GM10847 (cell line): ENCODE results near the gene CDH8.

Experiments
- POLR2A ChIP-seq: IDR thresholded peaks from 2 replicates; pipeline ENCODE4 v1.6.1; 2011; ENCODE audit not compliant: insufficient read length; ENCODE audit errors: extremely low read depth

Gene CDH8

GRCh38 chr16:61993108-61993507 is 43.1 kb downstream of the CDH8 start:
- no peak for TF ChIP-seq POLR2A

- TF ChIP-seq POLR2A, result no peak
Observed at GRCh38 chr16:61987474-61988012, 48.7 kb downstream of the CDH8 start.

DNA sequence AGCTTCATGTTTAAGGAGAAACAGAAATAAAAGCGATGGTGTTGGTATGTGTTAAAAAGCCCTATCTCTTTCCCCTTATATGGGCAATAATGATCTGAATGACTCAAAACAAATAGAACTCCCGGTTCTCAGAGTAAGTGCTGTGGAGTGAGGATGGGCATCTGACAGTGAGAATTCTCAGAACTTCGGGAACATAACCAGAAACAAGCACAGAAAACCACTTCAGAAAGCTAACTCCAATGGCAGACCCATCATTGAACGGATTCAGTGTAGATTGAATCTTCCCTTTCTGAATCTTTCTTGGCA is 67.2 kb downstream of the CDH8 start:
- TF ChIP-seq POLR2A, result no peak

DNA sequence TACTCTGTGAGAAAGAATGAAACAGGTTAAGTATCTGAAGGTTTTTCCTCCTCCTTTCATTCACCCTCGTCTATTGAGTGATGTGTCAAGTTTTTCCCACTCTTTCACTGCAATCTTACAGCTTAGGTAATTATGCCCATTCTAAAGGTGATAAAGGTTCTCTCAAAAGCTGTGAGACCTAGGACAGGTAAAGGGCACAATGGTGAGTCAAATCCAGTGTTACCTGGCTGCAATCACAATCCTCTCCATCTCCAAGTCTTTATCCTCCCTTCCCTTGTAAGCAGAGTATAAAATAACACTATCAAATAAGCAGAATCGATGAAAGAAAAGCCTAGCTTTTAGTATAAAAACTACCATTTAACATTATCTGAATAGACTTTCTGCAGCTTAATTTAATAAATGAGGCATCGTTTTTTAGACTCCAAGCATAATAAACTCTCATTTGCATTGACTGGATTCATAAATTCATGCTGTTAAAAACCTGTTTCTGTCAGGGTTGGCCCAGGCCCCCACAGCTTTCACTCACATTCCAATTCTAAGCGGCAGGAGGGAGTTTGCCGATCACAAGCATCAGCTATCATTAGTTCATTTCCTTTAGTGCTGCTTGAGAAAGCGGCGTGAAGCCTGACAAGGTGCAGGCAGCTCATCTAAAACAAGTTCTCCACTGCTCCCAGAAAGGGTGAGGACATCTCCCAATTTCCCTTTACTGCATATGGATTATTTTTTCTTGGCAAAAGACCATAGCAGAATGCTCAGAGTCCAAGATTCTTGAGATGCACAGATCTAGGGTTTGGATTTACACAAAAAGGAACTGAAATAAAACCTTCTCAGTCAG is 67.8 kb downstream of the CDH8 start:
- TF ChIP-seq POLR2A, result no peak

GRCh38 chr16:61957075-61957855 is 79.0 kb downstream of the CDH8 start:
- no peak for TF ChIP-seq POLR2A

DNA sequence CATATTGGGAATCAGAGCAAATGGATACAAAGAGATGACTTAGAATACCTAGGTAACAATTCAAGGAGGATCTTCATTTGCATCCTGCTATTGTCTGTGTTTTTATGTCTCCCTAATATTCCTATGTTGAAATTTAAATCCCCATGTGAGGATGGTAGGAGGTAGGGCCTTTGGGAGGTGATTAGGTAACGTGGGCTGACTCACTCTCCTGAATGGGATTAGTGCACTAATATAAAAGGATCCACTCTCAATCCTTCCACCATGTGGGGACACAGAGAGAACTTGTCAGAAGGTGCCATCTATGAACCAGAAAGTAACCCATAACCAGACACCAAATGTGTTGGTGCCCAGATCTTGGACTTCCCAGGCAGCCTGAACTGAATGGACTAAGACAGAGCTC is 83.4 kb downstream of the CDH8 start:
- TF ChIP-seq POLR2A, result no peak

GRCh38 chr16:61948414-61948813 is 87.8 kb downstream of the CDH8 start:
- TF ChIP-seq POLR2A, result no peak

DNA sequence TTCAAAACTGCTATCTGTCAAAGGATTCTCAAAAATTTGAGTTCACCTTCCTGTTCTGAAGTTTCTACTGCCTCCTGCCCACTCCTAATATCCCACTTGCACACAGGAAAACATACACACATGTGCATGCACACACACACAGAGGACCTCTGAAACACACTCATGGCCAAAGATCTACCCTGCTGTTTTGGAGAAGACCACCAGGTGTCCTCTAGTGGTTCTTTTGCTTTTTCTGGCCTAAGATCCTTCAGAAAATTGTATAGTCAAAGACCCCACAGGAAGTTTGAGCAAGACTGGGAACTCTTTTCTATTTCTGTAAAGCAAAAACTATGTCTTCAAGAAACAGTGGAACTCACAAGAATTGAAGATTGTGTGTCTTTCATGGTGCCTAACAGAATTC is 90.2 kb downstream of the CDH8 start:
- no peak for TF ChIP-seq POLR2A

DNA sequence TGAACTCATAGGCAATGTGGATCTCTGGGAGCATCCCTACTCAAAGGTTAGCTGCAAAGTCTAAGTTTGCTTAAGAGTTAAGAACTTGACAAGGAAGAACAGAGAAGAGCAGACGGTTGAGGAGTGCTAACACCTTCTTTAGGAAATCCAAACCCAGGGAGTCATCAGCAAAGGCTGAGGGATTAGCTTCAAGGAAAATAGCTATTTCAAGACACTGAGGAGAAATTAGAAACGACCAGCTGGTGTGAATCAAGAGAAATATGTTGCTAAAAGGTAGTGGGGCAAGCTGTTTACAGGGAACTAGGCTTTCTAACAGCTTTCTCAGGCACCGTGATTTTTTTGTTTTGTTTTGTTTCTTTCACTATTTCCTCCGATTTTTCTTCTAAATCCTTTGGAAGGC is 90.7 kb downstream of the CDH8 start:
- TF ChIP-seq POLR2A, result no peak

DNA sequence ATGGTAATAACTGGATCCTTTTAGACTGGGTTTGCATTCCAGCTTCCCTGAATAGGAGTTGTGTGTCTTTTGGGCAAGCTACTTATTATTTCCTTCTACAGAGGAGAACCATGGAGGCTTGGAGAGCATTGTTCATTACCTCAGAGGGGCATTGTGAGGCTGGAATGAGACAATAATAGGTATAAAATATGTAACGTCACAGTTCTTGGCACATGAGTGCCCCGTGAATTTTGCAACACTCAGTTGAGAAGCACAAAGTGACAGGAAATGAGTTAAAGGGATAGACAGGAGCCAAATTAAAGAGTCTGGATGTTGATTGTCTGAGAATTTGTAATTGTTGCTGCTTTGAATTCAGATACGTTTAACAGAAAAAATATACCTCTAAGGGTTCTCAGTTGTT is 92.2 kb downstream of the CDH8 start:
- TF ChIP-seq POLR2A, result no peak

DNA sequence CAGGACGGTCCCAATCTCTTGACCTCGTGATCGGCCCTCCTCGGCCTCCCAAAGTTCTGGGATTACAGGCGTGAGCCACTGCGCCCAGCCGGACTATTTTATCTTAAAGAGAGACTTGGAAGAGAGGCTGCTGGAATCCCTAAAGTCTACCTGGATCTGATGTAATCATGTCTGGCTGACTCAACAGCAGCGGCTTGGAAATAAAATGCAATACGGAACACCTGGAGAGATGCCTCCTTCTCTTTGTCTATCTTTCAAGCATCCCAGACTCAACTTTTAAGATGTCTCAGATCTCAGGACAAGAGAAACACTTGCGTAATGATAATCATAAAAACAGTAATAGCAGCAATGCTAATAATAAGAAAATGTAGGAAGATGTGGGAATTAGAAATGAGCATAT is 95.6 kb downstream of the CDH8 start:
- TF ChIP-seq POLR2A, result no peak

GRCh38 chr16:61937646-61938045 is 98.6 kb downstream of the CDH8 start:
- no peak for TF ChIP-seq POLR2A

DNA sequence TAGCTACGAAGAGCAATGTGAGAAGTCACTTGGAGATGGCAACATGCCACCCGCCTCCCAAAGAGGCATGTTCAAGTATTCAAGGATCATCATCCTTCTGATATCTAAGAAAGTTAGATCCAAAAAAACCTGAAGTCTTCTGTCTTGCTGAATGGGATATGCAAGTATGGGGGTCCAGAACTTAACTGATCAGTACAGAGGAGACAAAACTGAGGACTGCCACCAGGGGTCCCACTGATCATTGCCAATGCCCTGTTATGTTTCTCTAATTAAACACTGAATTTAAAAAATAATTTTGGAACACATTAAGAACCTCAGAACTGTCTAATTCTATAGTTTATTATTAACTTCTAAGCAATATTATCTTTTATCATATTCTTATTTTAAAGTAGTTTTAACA is 99.7 kb downstream of the CDH8 start:
- TF ChIP-seq POLR2A, result no peak

- no peak for TF ChIP-seq POLR2A
Observed at GRCh38 chr16:61934601-61935000, 101.6 kb downstream of the CDH8 start.

- no peak for TF ChIP-seq POLR2A
Observed at GRCh38 chr16:61929776-61930175, 106.5 kb downstream of the CDH8 start.

GRCh38 chr16:61926766-61927165 is 109.5 kb downstream of the CDH8 start:
- no peak for TF ChIP-seq POLR2A
